C4-2B (cell line): Measurements from ENCODE around the gene APBB1IP.

Experiments used
- H3K27ac ChIP-seq: fragments of 450-650 bp; 2 replicates; pipeline ENCODE4 v1.5.1; 2017
- CTCF ChIP-seq: fragments of 450-650 bp; conservative IDR thresholded peaks from 2 replicates; pipeline ENCODE4 v1.5.1; 2017; ENCODE audit warnings: mild to moderate bottlenecking
- ZFX ChIP-seq: fragments of 450-650 bp; IDR thresholded peaks from 2 replicates; pipeline ENCODE4 v1.6.1; 2017

The APBB1IP gene

GRCh38 chr10:26436848-26437247, 1.3 kb upstream of the APBB1IP start:
- no peak for TF ChIP-seq CTCF
- no peak for TF ChIP-seq ZFX
- no peak overlapping the region for H3K27ac ChIP-seq

- TF ChIP-seq CTCF, result no peak
- TF ChIP-seq ZFX, result no peak
- no peak overlapping the region for H3K27ac ChIP-seq
Measured at GRCh38 chr10:26438534-26439341, 597 bp downstream of the APBB1IP start.

GRCh38 chr10:26439406-26440087, 1.4 kb downstream of the APBB1IP start:
- no peak overlapping the region for H3K27ac ChIP-seq

GRCh38 chr10:26440088-26440470, 1.9 kb downstream of the APBB1IP start:
- no peak overlapping the region for H3K27ac ChIP-seq

More at GRCh38 chr10:26439406-26440087, 1.4 kb downstream of the APBB1IP start:
- TF ChIP-seq CTCF, result no peak
- no peak for TF ChIP-seq ZFX

GRCh38 chr10:26441491-26442214, 3.5 kb downstream of the APBB1IP start:
- H3K27ac ChIP-seq, result no peak overlapping the region
- no peak for TF ChIP-seq ZFX
- TF ChIP-seq CTCF, result no peak

More at GRCh38 chr10:26440088-26440470, 1.9 kb downstream of the APBB1IP start:
- no peak for TF ChIP-seq CTCF
- TF ChIP-seq ZFX, result no peak

- H3K27ac ChIP-seq, result no peak overlapping the region
- no peak; the same call in 1 of the 2 replicates for TF ChIP-seq CTCF
- TF ChIP-seq ZFX, result no peak
Measured at GRCh38 chr10:26445411-26446031, 7.4 kb downstream of the APBB1IP start.
